Measurements from ENCODE around the gene PTPRN2.

The PTPRN2 gene

DNA sequence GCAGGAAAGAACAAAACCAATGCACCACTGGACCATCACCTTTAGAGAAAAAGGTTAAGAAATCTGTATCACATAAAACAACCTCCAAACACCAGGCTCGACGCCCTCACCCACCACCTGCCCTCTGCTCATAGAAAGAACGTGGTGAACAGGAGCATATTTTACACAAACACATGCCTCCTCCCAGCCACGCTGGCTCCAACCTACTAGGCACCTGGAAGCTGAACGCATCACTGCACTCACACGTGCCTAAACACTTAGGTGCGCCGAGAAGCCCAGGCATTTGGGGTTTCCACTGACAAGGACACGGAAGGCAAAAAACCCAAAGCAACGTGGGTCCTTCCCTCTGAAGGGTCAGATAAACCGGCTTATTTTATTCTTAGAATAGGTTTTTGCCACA, 56.0 kb downstream of the PTPRN2 start:
- no peak for DNase-seq (ENCODE audit: low spot score)
- in situ Hi-C loops (cut with MboI; ENCODE audit: low sequenced_read_pairs, unreplicated experiment), result no loop called here

DNA sequence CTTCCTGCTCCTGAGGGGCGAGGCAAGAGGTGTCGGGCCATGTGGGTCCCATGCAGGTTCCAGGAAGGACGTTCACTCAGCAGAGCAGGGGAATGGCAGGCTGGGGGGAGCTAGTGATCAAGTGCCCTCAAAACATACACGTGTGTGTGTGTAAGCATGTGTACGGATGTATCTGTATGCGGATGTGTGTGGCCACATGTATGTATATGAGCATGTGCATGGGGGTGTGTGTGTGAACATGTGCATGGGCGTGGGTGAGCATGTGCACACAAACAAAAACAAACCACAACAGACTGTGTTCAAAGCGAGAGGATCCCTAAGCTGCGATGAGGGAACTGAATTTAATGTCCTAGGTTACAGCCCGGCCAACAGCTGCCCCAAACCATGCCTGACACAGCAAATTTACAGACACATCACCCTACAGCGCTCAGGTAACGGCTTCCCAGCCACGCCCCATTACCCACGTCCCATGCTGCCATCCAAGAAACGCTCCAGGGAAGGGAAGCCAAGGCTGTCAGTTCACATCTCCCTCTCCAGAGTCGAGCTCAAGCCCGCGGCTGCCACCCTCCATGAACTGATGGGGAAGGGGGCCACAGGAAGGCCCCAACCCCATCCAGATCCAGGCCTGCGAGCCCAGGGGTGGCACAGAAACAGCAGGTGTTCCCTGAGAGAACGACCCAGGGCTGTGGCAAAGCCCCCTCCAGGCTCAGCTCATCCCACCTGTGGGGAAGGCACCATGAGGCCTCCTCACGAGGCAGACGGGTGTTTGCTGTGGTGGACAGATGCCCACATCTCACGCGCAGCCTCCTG, 56.6 kb downstream of the PTPRN2 start:
- in situ Hi-C loops (cut with MboI; ENCODE audit: low sequenced_read_pairs, unreplicated experiment), result no loop called here
- TF ChIP-seq, protein P1, sequence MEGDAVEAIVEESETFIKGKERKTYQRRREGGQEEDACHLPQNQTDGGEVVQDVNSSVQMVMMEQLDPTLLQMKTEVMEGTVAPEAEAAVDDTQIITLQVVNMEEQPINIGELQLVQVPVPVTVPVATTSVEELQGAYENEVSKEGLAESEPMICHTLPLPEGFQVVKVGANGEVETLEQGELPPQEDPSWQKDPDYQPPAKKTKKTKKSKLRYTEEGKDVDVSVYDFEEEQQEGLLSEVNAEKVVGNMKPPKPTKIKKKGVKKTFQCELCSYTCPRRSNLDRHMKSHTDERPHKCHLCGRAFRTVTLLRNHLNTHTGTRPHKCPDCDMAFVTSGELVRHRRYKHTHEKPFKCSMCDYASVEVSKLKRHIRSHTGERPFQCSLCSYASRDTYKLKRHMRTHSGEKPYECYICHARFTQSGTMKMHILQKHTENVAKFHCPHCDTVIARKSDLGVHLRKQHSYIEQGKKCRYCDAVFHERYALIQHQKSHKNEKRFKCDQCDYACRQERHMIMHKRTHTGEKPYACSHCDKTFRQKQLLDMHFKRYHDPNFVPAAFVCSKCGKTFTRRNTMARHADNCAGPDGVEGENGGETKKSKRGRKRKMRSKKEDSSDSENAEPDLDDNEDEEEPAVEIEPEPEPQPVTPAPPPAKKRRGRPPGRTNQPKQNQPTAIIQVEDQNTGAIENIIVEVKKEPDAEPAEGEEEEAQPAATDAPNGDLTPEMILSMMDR (IDR thresholded peaks at IDR 0.05; ENCODE audit: borderline replicate concordance, control extremely low read depth, extremely low read depth, insufficient read depth, missing control alignments), result no peak
- DNase-seq (ENCODE audit: low spot score), result no peak

More for the DNA sequence above, 56.0 kb downstream of the PTPRN2 start:
- TF ChIP-seq, protein P1 (IDR thresholded peaks at IDR 0.05; ENCODE audit: borderline replicate concordance, control extremely low read depth, extremely low read depth, insufficient read depth, missing control alignments), result no peak

DNA sequence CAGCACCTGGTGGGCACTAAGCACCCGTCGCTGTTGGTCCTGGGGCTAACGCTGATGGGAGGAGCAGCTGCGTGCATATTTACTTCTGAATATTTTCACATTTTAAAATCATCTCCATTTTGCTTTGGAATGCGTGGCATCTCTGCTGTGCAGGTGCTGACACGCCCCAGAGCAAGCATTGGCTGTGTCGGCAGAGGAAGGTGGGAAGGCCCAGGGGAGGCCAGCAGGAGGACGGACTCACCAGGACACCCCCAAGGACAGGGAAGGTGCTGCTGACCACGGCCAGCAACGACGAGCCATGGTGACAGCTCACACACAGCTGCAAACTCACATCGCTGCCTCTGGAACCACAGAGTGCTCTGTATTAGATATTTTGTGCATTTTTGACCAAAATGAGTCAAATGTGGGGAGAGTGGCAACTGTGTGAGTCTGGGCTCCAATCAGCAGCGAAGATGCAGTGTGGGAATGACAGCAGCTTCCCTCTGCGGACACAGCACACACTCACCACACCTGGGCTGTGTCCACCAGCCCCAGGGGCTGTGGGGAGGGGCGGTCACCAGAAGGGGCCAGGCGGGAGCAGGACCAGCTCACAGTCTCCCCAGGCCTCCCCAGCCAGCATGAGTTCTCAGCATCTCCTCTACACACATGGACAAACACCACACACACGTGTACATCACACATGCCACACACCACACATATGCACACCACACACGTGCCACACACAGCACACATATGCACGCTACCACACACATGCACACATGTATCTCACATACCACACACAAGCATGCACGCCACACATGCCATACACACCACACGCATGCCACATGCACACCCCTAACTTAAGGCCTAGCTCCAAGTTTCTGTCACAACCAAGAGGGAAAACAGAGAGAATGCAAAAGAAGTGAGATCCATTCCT, 58.2 kb downstream of the PTPRN2 start:
- TF ChIP-seq, protein P1 (IDR thresholded peaks at IDR 0.05; ENCODE audit: borderline replicate concordance, control extremely low read depth, extremely low read depth, insufficient read depth, missing control alignments), result no peak
- in situ Hi-C loops (cut with MboI; ENCODE audit: low sequenced_read_pairs, unreplicated experiment), result no loop called here
- no peak for DNase-seq (ENCODE audit: low spot score)

DNA sequence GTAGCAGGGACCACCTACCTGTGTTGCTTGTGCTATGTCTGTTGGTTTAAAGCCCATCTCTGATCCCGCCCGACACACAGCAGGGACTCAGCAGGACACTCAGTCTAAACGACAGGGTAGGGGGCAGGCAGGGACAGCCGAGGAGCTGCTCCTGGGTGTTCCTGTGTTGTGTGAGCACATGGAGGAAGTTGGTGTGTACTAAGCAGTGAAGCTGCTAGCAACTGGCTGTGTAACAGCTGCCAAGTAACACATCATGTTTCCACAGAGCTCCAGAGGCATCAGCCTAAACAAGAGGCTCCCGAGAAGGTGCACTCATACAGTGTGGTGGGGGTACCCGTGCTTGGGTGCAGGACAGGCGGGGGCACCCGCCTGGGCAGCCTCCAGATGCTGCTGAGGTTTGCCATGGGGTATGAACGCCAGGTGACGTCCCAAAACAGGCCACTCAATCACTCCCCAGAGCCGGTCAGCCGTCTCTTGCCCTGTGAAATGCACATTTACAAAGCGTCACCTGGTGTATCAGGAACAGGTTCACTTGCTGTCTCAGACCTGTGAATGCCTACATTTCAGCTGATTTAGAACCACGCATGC, 59.6 kb downstream of the PTPRN2 start:
- TF ChIP-seq, protein P1 (IDR thresholded peaks at IDR 0.05; ENCODE audit: borderline replicate concordance, control extremely low read depth, extremely low read depth, insufficient read depth, missing control alignments), result no peak
- in situ Hi-C loops (cut with MboI; ENCODE audit: low sequenced_read_pairs, unreplicated experiment), result no loop called here

DNA sequence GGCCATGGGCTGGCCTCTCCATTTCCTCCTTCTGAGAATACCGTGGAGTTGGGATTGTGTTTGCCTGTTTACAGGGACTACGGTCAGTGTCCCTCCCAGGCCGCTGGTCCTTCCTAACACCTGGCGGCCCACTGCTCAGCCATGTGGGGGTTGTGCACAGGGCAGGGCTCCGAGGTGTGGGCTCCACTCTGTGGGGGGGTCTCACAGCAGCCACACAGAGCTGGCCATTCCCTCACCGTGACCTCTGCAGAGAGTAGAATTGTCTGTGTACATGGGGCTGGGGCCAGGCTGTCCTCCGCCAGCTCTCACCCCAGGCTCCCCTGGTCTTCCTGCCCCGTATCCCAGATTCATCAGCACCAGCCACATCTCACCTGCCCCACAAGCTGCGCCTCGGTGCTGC, 60.1 kb downstream of the PTPRN2 start:
- TF ChIP-seq, protein P1 (IDR thresholded peaks at IDR 0.05; ENCODE audit: borderline replicate concordance, control extremely low read depth, extremely low read depth, insufficient read depth, missing control alignments), result no peak
- in situ Hi-C loops (cut with MboI; ENCODE audit: low sequenced_read_pairs, unreplicated experiment), result no loop called here
- no peak for DNase-seq (ENCODE audit: low spot score)

More for the DNA sequence above, 59.6 kb downstream of the PTPRN2 start:
- no peak for DNase-seq (ENCODE audit: low spot score)

DNA sequence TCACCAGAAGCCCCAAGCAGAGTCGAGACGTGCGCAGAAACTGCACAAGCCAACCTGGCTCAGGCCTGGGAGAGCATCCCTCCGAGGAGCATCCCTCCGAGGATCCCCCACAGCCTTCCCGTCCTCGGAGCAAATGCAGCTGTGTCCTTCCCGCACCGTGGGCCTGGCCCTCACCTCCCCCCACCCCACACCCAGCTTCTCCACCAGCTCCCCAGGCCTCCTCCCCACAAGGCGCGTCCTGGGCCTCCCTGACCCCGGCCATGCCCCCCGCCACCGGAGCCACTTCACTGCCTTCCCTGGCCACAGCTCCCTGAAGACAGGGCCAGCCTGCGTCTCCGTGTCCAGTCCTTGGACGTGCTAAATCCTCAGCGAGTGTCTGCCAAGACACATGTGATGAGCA, 60.6 kb downstream of the PTPRN2 start:
- DNase-seq (ENCODE audit: low spot score), result no peak
- in situ Hi-C loops (cut with MboI; ENCODE audit: low sequenced_read_pairs, unreplicated experiment), result no loop called here
- TF ChIP-seq, protein P1 (IDR thresholded peaks at IDR 0.05; ENCODE audit: borderline replicate concordance, control extremely low read depth, extremely low read depth, insufficient read depth, missing control alignments), result no peak
